Measurements from ENCODE around the gene C19orf73.

C19orf73 gene

DNA sequence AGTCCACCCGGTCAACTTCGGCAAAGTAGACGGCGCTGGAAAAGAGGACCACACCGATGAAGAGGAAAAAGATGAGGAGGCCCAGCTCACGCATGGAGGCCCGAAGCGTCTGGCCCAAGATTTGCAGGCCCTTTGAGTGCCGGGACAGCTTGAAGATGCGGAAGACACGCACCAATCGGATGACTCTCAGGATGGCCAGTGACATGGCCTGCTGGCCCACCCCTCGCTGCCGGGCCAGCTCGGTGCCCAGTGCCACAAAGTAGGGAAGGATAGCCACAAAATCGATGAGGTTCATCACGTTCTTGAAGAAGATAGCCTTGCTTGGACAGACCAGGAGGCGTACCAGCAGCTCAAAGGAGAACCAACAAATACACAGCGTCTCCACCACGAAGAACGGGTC is 48.5 kb downstream of the C19orf73 start:
- DNase-seq (ENCODE audit: low spot score), result no peak
- TF ChIP-seq, protein P1, sequence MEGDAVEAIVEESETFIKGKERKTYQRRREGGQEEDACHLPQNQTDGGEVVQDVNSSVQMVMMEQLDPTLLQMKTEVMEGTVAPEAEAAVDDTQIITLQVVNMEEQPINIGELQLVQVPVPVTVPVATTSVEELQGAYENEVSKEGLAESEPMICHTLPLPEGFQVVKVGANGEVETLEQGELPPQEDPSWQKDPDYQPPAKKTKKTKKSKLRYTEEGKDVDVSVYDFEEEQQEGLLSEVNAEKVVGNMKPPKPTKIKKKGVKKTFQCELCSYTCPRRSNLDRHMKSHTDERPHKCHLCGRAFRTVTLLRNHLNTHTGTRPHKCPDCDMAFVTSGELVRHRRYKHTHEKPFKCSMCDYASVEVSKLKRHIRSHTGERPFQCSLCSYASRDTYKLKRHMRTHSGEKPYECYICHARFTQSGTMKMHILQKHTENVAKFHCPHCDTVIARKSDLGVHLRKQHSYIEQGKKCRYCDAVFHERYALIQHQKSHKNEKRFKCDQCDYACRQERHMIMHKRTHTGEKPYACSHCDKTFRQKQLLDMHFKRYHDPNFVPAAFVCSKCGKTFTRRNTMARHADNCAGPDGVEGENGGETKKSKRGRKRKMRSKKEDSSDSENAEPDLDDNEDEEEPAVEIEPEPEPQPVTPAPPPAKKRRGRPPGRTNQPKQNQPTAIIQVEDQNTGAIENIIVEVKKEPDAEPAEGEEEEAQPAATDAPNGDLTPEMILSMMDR (IDR thresholded peaks at IDR 0.05), result no peak
- Histone ChIP-seq H3K4me3 (no peak overlapping the region), H3K27ac (no peak overlapping the region)

DNA sequence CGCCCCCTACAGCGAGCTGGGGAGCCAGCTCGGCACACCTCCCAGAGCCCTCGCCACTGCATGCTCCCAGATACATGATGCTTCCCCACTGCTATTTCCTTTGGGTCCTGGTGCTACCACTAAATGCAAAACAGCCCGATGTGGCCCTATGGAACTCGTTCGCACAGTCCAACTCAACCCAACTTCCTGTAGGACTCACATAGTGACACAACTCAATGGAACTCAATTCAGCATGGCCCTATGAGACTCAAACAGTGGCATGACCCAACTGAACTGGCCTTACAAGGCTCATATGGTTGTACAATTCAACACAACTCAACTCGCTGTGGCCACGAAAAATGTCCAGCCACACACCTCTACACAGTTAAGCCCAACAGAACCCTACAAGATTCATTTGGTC is 49.9 kb downstream of the C19orf73 start:
- Histone ChIP-seq H3K27ac (no peak overlapping the region), H3K4me3 (no peak overlapping the region)
- TF ChIP-seq, protein P1 (IDR thresholded peaks at IDR 0.05), result no peak
- DNase-seq (ENCODE audit: low spot score), result no peak

All from coronary artery (tissue), 2 donors.